MM.1S (cell line): ENCODE measurements around the gene PCDHGB1.

Source experiments
- CTCF ChIP-seq: fragments of 300-600 bp; sonication (generic); IDR thresholded peaks from 2 replicates; pipeline ENCODE4 v1.5.1; 2016; ENCODE audit warnings: antibody characterized with exemption, low read length, mixed read lengths
- EZH2 ChIP-seq: fragments of 300-600 bp; sonication (generic); optimal IDR thresholded peaks from 2 replicates; pipeline ENCODE3; 2017; ENCODE audit warnings: low read depth, mild to moderate bottlenecking, antibody characterized with exemption, low read length, mixed read lengths

- TF ChIP-seq EZH2, result no peak
- TF ChIP-seq CTCF, result no peak
Measured at GRCh38 chr5:141384471-141385267, 34.8 kb downstream of the PCDHGB1 start.
